ENCODE results near the gene TEAD1.

GRCh38 chr11:12683874-12684273 is 9.7 kb downstream of the TEAD1 start:
- TF ChIP-seq CTCF (IDR thresholded peaks at IDR 0.05), result no peak
- TF ChIP-seq ZFX (IDR thresholded peaks at IDR 0.05; ENCODE audit: borderline replicate concordance), result no peak

Data from 22Rv1 (cell line).